Measurements from ENCODE around the gene TSHZ2.
A peak's percentile ranks its signal among the peaks of the same experiment; 100 is the strongest.

TSHZ2 gene

DNA sequence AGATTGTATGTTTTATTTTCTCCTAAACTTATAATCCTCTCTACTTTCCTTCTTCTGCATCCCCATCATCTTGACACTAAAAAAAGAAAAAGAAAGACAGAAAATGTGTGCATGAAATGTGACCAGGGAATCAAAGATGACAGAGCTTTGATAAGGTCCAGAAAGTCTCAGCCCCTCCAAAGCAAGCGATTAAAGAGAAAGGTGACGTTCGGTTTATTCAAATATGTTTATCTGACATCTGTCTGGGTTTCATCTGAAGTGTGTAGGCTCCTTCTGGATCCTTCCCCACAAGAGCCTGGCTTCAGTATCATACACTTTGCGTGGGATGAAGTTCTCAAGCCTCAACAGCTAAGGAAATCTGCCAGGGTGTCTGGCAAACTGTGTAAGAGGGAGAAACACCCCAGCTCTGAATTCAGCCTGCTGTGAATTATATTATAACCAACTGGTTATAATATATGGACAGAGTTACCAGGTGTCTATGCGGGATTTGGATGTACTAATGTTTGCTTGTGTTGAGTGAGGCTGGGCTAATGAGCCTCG, 358.5 kb downstream of the TSHZ2 start:
- no peak for DNase-seq

GRCh38 chr20:53331151-53331973, 359.2 kb downstream of the TSHZ2 start:
- no peak for DNase-seq

DNA sequence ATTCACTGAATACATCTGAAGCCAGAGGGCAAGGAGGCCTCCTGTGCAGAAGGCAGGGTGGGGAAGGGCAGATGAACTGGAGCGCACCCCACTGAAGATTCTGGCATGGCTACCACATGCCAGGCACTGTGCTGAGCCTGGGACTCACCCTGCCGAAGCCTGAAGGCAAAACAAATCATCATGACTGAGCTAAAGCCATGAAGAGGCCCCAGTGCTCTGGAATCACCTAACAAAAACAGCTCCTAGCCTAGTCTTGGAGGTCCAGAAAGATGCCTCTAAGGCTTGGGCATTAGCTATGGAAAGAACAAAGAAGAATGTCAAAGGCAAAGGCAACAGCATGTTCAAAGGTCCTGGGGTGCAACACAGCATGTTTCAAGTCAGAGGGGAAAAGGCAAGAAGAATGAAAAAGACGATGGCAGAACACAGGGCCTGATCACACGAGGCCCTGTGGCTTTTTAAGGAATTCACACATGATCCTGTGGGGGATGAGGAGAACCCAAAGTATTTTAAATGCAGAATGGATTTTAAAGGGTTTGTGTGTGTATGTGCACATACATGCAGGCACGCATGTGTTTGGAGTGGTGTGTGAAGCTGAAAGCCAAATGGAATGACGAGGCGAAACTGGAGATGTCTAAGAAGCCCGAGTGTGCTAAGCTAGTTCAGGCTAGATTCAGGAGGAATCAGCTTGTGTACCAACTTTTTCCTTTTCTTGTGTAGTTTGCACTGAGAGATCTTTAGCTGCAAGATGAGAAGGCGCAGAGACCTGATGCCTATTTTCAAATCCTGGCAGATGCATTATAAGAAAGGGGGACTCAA, 360.1 kb downstream of the TSHZ2 start:
- no peak for DNase-seq

DNA sequence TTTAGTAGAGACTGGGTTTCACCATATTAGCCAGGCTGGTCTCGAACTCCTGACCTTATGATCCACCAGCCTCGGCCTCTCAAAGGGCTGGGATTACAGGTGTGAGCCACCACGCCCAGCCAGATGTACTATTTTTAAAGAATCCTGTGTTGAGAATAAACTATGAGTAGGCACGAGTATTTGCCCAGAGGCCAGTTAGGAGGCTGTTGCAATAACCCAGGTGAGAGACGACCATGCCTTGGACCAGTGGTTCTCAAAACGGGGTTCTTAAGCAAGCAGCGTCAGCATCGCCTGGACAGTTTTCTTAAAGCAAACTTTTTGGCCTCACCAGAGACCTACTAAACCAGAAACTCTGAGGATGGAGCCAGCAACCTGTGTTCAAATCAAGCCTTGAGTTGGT, 362.7 kb downstream of the TSHZ2 start:
- no peak for DNase-seq

- DNase-seq, result no peak
These were observed 363.4 kb downstream of the TSHZ2 start for GRCh38 chr20:53335555-53335954.

GRCh38 chr20:53336892-53337291, 364.7 kb downstream of the TSHZ2 start:
- no peak for DNase-seq

DNA sequence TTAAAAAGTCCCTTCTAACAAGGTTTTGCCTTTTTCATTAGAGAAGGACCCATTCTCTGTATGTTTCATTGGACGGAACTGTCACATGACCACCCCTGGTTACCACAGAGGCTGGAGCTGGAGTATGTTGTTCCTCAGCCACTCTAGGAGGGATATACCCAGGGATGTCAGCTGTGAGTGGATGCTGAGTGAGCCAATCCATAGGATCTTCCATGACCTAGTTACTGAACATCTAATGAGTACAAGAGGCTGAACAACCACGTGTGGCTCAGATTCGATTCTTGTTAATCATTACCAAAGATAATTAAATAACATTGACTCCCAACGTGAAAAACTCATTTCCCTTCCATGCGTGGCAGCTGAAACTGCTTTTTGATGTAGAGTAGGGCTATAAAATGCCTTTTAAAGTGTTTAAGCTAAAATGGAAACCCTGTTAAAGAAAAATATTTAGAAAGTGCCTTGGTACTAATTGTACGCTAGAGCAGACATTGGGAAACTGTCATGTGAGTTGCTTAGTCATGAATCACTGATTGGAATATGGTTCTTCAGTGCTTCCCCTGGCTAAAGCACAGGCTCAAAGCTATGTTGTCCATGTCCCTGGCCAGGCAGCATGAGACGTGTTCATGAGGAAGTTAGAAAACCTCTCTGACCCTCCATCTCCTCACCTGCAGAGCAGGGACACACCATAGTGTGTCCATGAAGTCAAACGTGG, 365.4 kb downstream of the TSHZ2 start:
- DNase-seq, result no peak

DNA sequence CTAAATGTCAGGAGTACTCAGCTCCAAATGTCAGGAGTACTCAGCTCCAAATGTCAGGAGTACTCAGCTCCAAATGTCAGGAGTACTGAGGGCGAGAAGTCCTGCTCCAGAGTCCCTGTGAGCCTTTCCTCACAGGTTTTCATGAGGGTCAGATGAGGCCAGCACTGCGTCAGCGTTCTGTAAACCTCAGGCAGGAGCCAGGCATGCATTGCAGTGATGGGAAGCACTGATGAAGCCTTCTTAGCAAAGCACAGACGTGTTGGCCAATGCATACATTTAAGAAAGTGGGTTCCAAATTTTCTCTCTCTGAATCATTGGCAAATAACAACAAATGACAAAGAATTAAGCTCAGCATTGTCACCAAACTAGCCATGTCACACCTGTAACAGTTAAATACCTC, 366.6 kb downstream of the TSHZ2 start:
- DNase-seq, result no peak

DNA sequence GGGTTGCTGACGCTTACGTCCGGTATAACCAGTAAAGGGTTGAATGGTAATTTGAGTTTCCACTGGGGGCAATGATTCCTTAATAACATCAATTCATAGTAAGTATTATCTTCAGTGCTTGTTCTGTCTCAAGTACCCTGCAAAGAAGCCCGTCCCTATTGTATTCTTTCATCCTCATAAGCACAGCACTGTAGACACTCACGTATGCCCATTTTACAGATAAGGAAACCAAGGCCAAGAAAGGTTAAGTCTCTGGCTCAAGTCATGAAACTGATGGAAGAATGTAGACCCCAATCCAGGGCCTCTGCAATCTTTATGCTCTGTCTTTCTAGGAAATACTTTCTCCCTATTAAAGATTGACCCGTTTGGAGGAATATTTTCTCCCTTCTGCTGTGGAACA, 370.3 kb downstream of the TSHZ2 start:
- no peak for DNase-seq

- DNase-seq, result no peak
These were observed 371.3 kb downstream of the TSHZ2 start for GRCh38 chr20:53343448-53343847.

GRCh38 chr20:53344891-53345290, 372.7 kb downstream of the TSHZ2 start:
- DNase-seq, result no peak

GRCh38 chr20:53345536-53346334, 373.6 kb downstream of the TSHZ2 start:
- no peak for DNase-seq

- no peak for DNase-seq
These were observed 374.1 kb downstream of the TSHZ2 start for GRCh38 chr20:53346335-53346648.

DNA sequence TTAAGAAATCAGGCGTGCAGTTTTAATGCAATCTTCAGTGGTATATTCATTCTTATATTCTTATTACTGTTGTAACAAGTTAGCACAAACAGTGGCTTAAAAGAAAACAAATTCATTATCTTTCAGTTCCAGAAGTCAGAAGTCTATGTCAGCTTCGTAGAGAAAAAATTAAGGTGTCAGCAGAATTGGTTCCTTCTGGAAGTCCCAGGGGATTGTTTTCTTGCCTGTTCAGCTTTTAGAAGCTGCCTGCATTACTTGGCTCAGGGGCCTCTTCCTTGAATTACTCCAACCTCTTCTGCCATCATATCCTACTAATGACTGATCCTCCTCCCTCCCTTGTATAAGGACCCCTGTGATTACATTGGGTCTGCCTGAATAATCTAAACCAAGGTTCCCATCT, 377.6 kb downstream of the TSHZ2 start:
- no peak for DNase-seq

- no peak for DNase-seq
These were observed 380.7 kb downstream of the TSHZ2 start for GRCh38 chr20:53352727-53353440.

DNA sequence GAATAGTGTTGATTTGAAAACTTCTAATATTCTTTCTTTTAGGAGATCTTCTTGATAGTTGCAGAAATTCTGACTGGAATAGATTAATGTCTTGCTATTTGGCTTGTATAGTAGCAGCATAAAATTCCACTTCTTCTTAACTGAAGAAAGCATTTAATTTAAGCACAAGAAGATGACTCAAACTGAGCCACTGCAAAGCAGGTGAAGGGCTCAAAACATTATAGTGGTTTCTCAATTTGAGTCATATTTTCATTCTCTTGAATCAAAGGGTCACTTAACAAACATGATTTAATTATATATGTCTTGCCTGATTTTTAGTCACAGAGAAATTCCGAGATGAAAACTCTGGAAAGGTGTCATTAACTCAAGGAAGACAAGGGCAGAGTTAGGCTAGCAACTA, 382.2 kb downstream of the TSHZ2 start:
- DNase-seq, result peak; percentile 27

DNA sequence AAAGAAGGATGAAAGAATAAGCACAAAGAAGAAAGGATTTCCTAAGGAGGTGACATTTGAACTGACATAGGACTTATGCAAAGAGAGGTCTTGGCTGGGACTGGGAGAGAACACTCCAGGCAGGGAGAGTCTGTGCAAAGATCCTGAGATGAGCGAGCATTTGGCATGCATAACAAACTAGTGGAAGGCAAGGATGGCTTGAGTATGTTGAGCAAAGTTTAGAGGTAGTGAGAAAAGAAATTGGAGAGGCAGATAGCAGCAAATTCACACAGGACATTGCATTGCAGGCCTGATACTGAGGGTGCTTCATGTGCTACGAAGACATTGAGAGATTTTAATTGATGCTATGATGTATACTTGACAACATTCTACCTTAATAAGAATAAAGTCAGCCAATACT, 383.6 kb downstream of the TSHZ2 start:
- no peak for DNase-seq

- no peak for DNase-seq
These were observed 387.3 kb downstream of the TSHZ2 start for GRCh38 chr20:53359425-53359824.

DNA sequence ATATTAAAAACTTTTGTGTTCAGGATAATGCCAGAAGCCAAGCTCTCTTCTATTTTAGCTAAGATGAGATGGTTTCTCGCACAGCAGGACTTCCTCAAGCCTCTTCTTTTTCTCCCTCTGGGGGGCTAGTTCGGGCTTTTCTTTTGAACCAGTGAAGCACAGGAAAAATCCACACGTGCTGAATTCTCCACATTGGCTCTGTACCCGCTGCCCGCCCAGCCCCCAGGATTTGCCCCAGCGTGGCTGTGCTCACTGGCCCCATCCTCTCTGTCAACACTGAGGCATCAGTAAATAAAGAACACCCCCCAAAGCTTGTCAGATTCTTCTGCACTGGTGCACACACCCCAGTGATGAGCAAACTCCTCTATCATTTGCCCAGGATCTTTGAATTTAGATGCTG, 388.7 kb downstream of the TSHZ2 start:
- no peak for DNase-seq

DNA sequence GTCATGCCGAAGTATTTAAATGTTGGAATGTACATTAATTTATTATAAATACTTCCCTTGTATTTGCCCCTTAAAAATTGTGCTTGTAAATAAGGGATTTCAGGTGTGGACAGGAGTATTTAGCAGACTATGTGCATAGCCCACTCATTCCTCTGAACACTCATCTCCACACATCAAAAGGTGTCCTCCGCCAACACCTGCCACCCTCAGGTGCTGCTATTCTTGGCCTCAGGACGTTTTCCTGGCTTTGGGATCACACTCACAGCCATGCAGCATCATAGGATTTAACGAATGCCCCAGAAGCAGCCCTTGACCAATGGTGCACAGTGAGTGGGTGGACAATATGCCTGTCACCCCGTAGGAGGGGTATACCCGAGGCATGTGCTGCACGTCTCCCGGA, 390.6 kb downstream of the TSHZ2 start:
- no peak for DNase-seq

DNA sequence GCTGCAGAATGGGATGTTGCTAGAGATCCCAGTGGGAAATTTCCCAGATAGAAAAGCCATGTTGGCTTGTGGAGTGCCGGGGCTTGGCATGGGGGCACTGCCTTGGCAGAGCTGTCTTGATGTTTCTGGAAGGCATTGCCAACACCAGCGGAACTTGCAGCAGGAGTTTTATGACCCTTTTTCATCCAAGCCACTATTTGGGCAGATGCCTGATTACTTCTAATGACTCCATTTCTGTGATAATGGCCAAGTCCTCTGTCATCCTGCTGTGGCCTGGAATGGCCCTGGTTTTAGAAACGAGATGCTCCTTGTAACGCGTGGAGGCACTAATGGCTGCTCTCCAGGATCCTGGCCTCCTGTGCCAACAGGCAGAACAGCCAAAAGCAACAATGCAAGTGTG, 392.5 kb downstream of the TSHZ2 start:
- DNase-seq, result no peak

DNA sequence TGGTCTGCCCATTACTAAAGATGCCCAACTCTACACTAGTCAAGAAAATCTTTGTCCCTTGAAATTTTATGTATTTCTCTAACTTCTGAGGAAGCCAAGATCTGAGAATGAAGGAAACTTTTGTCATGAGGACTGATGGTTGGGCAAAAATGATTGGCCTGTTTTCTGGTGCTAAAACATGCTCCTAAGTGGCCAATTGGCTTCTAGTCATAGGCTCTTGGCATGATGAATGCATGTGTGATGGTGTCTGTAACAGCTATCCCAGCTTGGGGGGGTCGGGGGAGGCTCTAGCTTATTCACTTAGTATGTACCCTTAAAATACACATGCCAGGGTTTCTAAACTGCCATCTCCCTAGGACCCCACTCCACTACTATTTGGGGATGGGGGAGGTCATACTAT, 392.9 kb downstream of the TSHZ2 start:
- no peak for DNase-seq

Data from activated CD4-positive, alpha-beta T cell treated with anti-CD3 and anti-CD28 coated beads, Interleukin-2, Interleukin-6, amounts not matched to agents 100 ng/mL and 50 ng/mL, durations not matched to agents 16 hours and 8 hours (primary cell).